ENCODE results near the gene MPHOSPH9.

DNA sequence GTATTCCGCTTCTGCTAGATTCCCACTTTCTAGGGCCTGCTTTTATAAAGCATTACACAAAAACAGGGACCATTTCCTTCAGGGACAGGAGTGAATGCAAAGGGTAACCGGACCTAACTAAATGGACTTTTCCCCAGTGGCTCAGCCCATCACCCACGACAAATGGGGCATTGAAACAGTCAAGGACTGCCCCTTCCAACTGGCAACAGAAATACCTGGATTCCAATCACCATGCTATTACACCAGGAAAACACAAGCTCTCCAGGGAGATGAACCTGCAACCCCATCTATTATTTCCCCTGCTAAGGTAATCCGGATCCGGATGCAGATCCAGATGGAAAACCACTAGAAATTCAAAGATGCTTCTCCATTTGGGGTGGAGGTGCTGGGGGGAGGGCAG is 1.0 kb downstream of the MPHOSPH9 start:
- TF ChIP-seq, protein P1, sequence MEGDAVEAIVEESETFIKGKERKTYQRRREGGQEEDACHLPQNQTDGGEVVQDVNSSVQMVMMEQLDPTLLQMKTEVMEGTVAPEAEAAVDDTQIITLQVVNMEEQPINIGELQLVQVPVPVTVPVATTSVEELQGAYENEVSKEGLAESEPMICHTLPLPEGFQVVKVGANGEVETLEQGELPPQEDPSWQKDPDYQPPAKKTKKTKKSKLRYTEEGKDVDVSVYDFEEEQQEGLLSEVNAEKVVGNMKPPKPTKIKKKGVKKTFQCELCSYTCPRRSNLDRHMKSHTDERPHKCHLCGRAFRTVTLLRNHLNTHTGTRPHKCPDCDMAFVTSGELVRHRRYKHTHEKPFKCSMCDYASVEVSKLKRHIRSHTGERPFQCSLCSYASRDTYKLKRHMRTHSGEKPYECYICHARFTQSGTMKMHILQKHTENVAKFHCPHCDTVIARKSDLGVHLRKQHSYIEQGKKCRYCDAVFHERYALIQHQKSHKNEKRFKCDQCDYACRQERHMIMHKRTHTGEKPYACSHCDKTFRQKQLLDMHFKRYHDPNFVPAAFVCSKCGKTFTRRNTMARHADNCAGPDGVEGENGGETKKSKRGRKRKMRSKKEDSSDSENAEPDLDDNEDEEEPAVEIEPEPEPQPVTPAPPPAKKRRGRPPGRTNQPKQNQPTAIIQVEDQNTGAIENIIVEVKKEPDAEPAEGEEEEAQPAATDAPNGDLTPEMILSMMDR (CRISPR knock-in tag; IDR thresholded peaks at IDR 0.05), result no peak
- TF ChIP-seq ZNF747 (CRISPR knock-in tag; IDR thresholded peaks at IDR 0.05; ENCODE audit: borderline replicate concordance) (no peak), HMG20A (CRISPR knock-in tag; IDR thresholded peaks at IDR 0.05; ENCODE audit: borderline replicate concordance) (no peak), SIN3B (IDR thresholded peaks at IDR 0.05; ENCODE audit: low read length) (no peak), PHB2 (IDR thresholded peaks at IDR 0.05; ENCODE audit: partially characterized antibody) (no peak)
- TF ChIP-seq, protein P2, sequence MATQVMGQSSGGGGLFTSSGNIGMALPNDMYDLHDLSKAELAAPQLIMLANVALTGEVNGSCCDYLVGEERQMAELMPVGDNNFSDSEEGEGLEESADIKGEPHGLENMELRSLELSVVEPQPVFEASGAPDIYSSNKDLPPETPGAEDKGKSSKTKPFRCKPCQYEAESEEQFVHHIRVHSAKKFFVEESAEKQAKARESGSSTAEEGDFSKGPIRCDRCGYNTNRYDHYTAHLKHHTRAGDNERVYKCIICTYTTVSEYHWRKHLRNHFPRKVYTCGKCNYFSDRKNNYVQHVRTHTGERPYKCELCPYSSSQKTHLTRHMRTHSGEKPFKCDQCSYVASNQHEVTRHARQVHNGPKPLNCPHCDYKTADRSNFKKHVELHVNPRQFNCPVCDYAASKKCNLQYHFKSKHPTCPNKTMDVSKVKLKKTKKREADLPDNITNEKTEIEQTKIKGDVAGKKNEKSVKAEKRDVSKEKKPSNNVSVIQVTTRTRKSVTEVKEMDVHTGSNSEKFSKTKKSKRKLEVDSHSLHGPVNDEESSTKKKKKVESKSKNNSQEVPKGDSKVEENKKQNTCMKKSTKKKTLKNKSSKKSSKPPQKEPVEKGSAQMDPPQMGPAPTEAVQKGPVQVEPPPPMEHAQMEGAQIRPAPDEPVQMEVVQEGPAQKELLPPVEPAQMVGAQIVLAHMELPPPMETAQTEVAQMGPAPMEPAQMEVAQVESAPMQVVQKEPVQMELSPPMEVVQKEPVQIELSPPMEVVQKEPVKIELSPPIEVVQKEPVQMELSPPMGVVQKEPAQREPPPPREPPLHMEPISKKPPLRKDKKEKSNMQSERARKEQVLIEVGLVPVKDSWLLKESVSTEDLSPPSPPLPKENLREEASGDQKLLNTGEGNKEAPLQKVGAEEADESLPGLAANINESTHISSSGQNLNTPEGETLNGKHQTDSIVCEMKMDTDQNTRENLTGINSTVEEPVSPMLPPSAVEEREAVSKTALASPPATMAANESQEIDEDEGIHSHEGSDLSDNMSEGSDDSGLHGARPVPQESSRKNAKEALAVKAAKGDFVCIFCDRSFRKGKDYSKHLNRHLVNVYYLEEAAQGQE (IDR thresholded peaks at IDR 0.05; ENCODE audit: borderline replicate concordance in 1 of 2, low read depth in 1 of 2, low read length in 2 of 2), result no peak
